Measurements from ENCODE around the gene CALCOCO2.
A peak's percentile ranks its signal among the peaks of the same experiment; 100 is the strongest.
"Not testable (repeated sequence)": the region's sequence is repeated elsewhere in the genome, so short reads cannot be mapped to it uniquely, and the experiment has no call there.

Gene CALCOCO2

GRCh38 chr17:48830840-48831548 lies at the start of gene CALCOCO2:
CALCOCO2 (plus strand) TSS chr17:48831035; CDS start chr17:48841708, 10,673 bp downstream.
- DNase-seq (ENCODE audit: low read depth): peak; percentile 76

- DNase-seq (ENCODE audit: low read depth): no peak
These were observed 43.0 kb upstream of the CALCOCO2 start for GRCh38 chr17:48787828-48788227.

GRCh38 chr17:48790607-48791127 lies 40.2 kb upstream of the CALCOCO2 start:
- DNase-seq (ENCODE audit: low read depth): no peak

- DNase-seq (ENCODE audit: low read depth): no peak
These were observed 39.5 kb upstream of the CALCOCO2 start for GRCh38 chr17:48791128-48792032.

GRCh38 chr17:48792033-48792798 lies 38.6 kb upstream of the CALCOCO2 start:
- no peak for DNase-seq (ENCODE audit: low read depth)

GRCh38 chr17:48795444-48796162 lies 35.2 kb upstream of the CALCOCO2 start:
- DNase-seq (ENCODE audit: low read depth): no peak

- not testable (repeated sequence) for DNase-seq (ENCODE audit: low read depth)
These were observed 34.7 kb upstream of the CALCOCO2 start for GRCh38 chr17:48796163-48796522.

GRCh38 chr17:48799069-48799723 lies 31.6 kb upstream of the CALCOCO2 start:
- DNase-seq (ENCODE audit: low read depth): no peak

- DNase-seq (ENCODE audit: low read depth): no peak
These were observed 30.1 kb upstream of the CALCOCO2 start for GRCh38 chr17:48800626-48801217.

- DNase-seq (ENCODE audit: low read depth): peak; percentile 35
These were observed 25.9 kb upstream of the CALCOCO2 start for GRCh38 chr17:48804936-48805411.

- DNase-seq (ENCODE audit: low read depth): no peak
These were observed 21.7 kb upstream of the CALCOCO2 start for GRCh38 chr17:48809182-48809581.

GRCh38 chr17:48812001-48812400 lies 18.8 kb upstream of the CALCOCO2 start:
- no peak for DNase-seq (ENCODE audit: low read depth)

GRCh38 chr17:48814504-48814903 lies 16.3 kb upstream of the CALCOCO2 start:
- peak; percentile 40 for DNase-seq (ENCODE audit: low read depth)

- no peak for DNase-seq (ENCODE audit: low read depth)
These were observed 15.5 kb upstream of the CALCOCO2 start for GRCh38 chr17:48815311-48815710.

GRCh38 chr17:48816438-48816773 lies 14.4 kb upstream of the CALCOCO2 start:
- no peak for DNase-seq (ENCODE audit: low read depth)

- peak; percentile 62 for DNase-seq (ENCODE audit: low read depth)
These were observed 13.9 kb upstream of the CALCOCO2 start, which contains the start of gene TTLL6 for GRCh38 chr17:48816774-48817590. TTLL6 (minus strand) TSS chr17:48817229; CDS start chr17:48817072, 157 bp downstream.

- DNase-seq (ENCODE audit: low read depth): no peak
These were observed 12.4 kb upstream of the CALCOCO2 start for GRCh38 chr17:48818361-48818841.

- no peak for DNase-seq (ENCODE audit: low read depth)
These were observed 11.4 kb upstream of the CALCOCO2 start for GRCh38 chr17:48819466-48819865.

GRCh38 chr17:48820936-48821335 lies 9.9 kb upstream of the CALCOCO2 start:
- not testable (repeated sequence) for DNase-seq (ENCODE audit: low read depth)
